Left hindlimb (tissue), 1 donor: ENCODE results near the gene PRKCZ.

Experiments used
- DNase-seq: peaks from one replicate; pipeline ENCODE4 v3.0.0-alpha.2; 2018

The PRKCZ gene

GRCh38 chr1:2025491-2025981 is 24.7 kb upstream of the PRKCZ start:
- peak; percentile 65 for DNase-seq

GRCh38 chr1:2027961-2028583 is 22.1 kb upstream of the PRKCZ start:
- no peak for DNase-seq

GRCh38 chr1:2028870-2029560 is 21.2 kb upstream of the PRKCZ start:
- DNase-seq: no peak

- no peak for DNase-seq
These were observed 20.6 kb upstream of the PRKCZ start for GRCh38 chr1:2029561-2029960.

- no peak for DNase-seq
These were observed 19.9 kb upstream of the PRKCZ start for GRCh38 chr1:2030076-2030871.

GRCh38 chr1:2031546-2032540 is 18.4 kb upstream of the PRKCZ start:
- no peak for DNase-seq

- no peak for DNase-seq
These were observed 17.5 kb upstream of the PRKCZ start for GRCh38 chr1:2032737-2033136.

GRCh38 chr1:2033165-2033564 is 17.0 kb upstream of the PRKCZ start:
- DNase-seq: no peak

- DNase-seq: no peak
These were observed 13.9 kb upstream of the PRKCZ start for GRCh38 chr1:2036287-2036686.

- DNase-seq: no peak
These were observed 12.8 kb upstream of the PRKCZ start for GRCh38 chr1:2037314-2037979.

- DNase-seq: no peak
These were observed 12.0 kb upstream of the PRKCZ start for GRCh38 chr1:2038229-2038628.

- DNase-seq: no peak
These were observed 11.0 kb upstream of the PRKCZ start for GRCh38 chr1:2039251-2039650.

- DNase-seq: peak; percentile 17
These were observed 8.9 kb upstream of the PRKCZ start for GRCh38 chr1:2041305-2041704.

- DNase-seq: peak; percentile 11
These were observed 8.3 kb upstream of the PRKCZ start for GRCh38 chr1:2041887-2042286.

- peak; percentile 30 for DNase-seq
These were observed 7.1 kb upstream of the PRKCZ start for GRCh38 chr1:2042830-2043773.

GRCh38 chr1:2043886-2044285 is 6.3 kb upstream of the PRKCZ start:
- DNase-seq: no peak

GRCh38 chr1:2044510-2045319 is 5.5 kb upstream of the PRKCZ start:
- peak; percentile 82 for DNase-seq

- peak; percentile 22 for DNase-seq
These were observed 4.6 kb upstream of the PRKCZ start for GRCh38 chr1:2045468-2046173.
